SHP77 (cell line): ENCODE data around the gene TTF1.

Experiments used
- DNase-seq, 2 experiments: peaks; one replicate each; lab custom pipeline; 2025; lab: John Stamatoyannopoulos, UW

The TTF1 gene

GRCh38 chr9:132406554-132407122 lies at the start of gene TTF1:
TTF1 (minus strand) TSS chr9:132406840; CDS start chr9:132402821, 4,019 bp downstream.
- DNase-seq, result peak; percentile 90 to 96

GRCh38 chr9:132456241-132456640 lies 49.6 kb upstream of the TTF1 start:
- DNase-seq, result no peak

- DNase-seq, result no peak
These were observed 44.6 kb upstream of the TTF1 start for GRCh38 chr9:132451276-132451675.

GRCh38 chr9:132447902-132448301 lies 41.3 kb upstream of the TTF1 start:
- no peak for DNase-seq

- no peak for DNase-seq
These were observed 40.7 kb upstream of the TTF1 start for GRCh38 chr9:132447346-132447745.

- no peak for DNase-seq
These were observed 40.2 kb upstream of the TTF1 start for GRCh38 chr9:132446887-132447286.

- DNase-seq, result peak in 1 of 2 experiments; percentile 27
These were observed 37.4 kb upstream of the TTF1 start for GRCh38 chr9:132443951-132444607.

GRCh38 chr9:132441404-132441803 lies 34.8 kb upstream of the TTF1 start:
- DNase-seq, result no peak

- DNase-seq, result no peak
These were observed 34.1 kb upstream of the TTF1 start for GRCh38 chr9:132440735-132441134.

- no peak for DNase-seq
These were observed 32.5 kb upstream of the TTF1 start for GRCh38 chr9:132439153-132439552.

- DNase-seq, result no peak
These were observed 28.2 kb upstream of the TTF1 start for GRCh38 chr9:132434881-132435280.

- DNase-seq, result no peak
These were observed 24.4 kb upstream of the TTF1 start for GRCh38 chr9:132430998-132431397.

GRCh38 chr9:132426639-132427414 lies 20.2 kb upstream of the TTF1 start:
- no peak for DNase-seq

- no peak for DNase-seq
These were observed 19.0 kb upstream of the TTF1 start for GRCh38 chr9:132425675-132426062.

- no peak for DNase-seq
These were observed 18.4 kb upstream of the TTF1 start for GRCh38 chr9:132424857-132425674.

GRCh38 chr9:132423503-132423902 lies 16.9 kb upstream of the TTF1 start:
- no peak for DNase-seq

GRCh38 chr9:132422574-132422973 lies 15.9 kb upstream of the TTF1 start:
- DNase-seq, result no peak

- DNase-seq, result no peak
These were observed 12.2 kb upstream of the TTF1 start for GRCh38 chr9:132418726-132419363.

GRCh38 chr9:132415181-132415580 lies 8.5 kb upstream of the TTF1 start:
- DNase-seq, result no peak

- DNase-seq, result no peak
These were observed 8.1 kb upstream of the TTF1 start for GRCh38 chr9:132414731-132415130.

GRCh38 chr9:132413926-132414325 lies 7.3 kb upstream of the TTF1 start:
- no peak for DNase-seq

- peak; percentile 36 to 50 for DNase-seq
These were observed 5.4 kb upstream of the TTF1 start for GRCh38 chr9:132412089-132412488.
